ENCODE results near the gene CSF2RB. TPM values are rescaled to one million over a fixed set of nuclear protein-coding genes. Genes with fewer than 3 reads are reported as not detected.

CSF2RB gene
- total RNA-seq, 1 donor from 2014 or later, result 19.8 TPM

DNA sequence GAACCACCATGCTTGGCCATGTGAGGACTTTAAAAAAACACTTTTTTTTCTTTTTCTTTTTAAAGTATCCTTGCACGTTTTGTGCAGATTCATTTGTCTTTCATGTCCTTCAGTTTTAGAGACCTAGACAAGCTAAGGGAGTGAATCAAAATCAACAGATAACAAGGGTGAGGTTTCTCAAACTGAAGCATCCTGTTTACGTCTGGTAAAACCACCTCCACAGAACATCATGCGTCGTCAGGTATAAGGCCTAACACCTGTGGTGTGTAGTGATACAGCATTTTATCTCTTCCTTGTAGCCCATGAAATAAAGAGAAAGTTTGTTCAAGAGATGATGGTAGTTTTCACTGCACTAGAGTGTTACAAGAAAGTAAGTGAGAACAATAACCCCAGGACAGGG lies 26.3 kb upstream of the CSF2RB start:
- no peak for DNase-seq (ENCODE audit: extremely low read depth, low read depth, low spot score)

DNA sequence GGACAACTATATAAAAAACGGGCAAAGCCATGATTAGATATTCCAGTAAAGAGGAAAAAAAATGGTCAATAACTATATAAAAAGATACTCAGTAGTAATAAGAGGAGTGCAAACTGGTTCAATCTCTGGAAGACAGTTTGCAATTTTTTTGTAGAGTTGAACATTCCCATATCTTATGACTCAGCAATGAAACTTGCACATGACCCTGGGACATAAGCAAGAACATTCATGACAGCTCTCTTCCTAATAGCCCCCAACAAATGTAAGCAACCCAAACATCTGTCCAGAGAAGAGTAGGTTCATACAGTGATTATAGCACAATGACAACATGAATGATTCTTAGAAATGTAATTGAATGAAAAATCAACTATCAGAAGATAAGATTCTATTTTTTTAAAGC lies 21.8 kb upstream of the CSF2RB start:
- DNase-seq (ENCODE audit: extremely low read depth, low read depth, low spot score), result no peak

DNA sequence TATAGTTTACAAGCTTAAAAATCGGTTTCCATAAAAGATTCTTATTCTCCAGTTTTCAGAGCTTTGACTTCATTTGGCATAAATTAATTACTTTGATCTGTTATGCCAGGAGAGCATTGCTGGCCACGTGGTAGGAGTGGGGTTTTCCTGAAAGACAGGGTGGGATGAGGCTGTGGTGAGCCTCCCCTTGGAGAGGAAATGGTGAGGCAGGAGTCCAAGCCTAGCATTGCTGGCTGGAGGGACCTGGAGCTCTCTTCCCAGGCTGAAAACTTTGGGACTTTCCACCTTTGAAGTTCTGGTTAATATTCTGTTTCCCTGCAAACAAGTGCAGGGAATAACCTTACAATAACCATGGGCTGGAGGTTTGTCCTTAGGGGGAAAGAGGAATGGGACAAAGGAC lies 21.1 kb upstream of the CSF2RB start:
- no peak for DNase-seq (ENCODE audit: extremely low read depth, low read depth, low spot score)

DNA sequence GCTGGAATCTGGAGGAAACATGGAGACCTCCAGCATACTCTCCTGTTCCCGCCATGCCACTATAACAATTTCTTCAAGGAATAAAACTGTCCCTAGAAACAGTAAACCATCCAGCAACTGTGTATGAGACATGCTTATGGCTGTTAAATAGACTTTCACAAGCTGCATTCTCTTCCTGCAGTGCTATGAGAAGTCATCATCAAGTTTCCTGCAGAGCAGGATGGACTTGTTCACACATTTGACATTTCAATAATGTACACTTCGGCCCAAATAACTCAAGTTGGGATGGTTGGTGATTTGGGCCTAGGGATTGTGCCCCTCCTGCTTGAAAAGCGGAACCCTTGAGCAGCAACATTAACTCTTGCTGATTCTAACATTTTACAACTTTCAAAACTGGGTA lies 20.2 kb upstream of the CSF2RB start:
- DNase-seq (ENCODE audit: extremely low read depth, low read depth, low spot score), result no peak

DNA sequence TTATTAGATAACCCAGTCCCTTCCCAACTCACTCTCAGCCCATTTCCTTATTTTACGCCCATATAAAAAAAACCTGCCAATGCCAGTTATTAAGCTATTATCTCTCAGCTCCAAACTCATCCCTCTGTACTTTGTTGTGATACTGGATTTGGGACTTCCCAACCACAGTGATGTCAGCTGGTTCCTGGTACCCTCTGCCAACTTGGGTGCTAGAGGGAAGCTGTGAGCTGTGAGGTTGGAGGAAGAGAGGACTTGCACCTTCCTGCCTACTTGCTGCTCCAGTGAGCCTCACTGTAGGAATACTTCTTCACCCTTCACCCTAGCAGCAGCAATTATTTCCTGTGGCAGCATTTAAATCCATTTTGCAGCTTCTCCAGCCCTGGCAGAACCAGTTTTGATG lies 19.2 kb upstream of the CSF2RB start:
- no peak for DNase-seq (ENCODE audit: extremely low read depth, low read depth, low spot score)

DNA sequence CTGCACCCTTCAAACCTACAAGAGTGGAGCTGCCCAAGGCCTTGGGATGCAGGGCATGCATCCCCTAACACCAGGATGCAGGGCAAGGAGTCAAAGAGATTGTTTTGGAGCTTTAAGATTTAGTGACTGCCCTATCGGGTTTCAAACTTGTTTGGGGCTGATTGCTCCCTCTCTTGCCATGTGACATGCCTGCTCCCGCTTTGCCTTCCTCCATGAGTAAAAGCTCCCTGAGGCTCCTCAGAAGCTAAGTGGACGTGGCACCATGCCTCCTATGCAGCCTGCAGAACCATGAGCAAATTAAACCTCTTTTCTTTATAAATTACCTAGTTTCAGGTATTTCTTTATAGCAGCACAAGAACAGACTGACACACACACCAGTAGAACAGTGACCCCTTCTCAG lies 15.8 kb upstream of the CSF2RB start:
- DNase-seq (ENCODE audit: extremely low read depth, low read depth, low spot score), result no peak

DNA sequence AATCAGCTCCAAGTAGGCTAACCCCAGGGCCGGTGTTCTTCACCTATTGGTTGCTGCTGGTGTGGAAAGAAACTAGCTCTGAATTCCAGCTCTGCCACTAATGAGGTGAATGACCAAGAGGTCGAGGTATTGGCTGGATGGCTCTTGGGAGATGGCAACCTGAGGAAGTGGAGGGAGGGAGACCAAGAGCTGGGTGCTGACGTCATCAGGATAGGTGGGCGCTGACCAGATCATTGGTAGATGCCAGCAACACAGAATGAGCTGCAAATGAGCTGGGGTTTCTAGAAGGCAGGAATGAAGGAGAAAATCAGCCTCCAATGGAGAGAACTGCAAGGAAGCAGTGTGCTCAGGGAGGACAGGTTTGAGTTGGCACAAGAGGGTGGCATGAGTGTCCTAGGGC lies 14.7 kb upstream of the CSF2RB start:
- no peak for DNase-seq (ENCODE audit: extremely low read depth, low read depth, low spot score)

DNA sequence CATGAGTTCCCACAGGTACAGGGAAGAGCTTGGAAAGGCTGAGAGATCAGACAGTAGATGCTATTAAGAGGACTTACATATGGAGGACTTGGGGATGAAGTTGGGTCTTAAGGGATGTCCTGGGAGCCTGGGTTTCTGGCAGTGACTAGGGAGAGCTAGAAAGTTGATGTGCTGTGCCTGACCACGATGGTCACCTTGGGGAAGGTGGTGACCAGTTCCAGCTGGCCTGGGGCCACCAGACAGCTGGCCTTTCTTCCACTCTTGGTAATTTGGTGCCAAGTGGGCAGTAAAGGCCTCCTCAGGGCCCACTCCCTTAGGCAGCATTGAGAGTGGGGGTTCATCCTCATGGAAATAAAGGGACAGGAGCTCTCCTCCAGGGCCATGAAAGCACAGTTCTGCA lies 13.9 kb upstream of the CSF2RB start:
- no peak for DNase-seq (ENCODE audit: extremely low read depth, low read depth, low spot score)

DNA sequence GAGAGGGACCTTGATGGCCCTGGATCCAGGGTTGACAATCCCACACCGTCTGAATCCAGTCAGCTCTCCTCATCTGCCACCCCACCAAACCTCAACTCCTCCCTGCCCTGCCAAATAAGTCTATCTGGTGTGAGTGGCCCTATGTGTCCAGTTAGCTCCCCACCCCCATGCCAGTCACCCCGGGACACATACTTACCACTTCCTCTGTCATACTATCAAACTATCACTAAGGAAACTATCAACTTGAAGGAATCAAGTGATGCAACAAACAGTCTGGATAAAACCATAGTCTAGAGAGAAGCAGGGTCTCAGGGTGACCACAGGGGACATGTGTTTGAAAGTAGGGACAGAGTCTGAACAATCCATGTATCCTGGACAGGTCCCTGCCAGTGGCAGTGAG lies 13.2 kb upstream of the CSF2RB start:
- no peak for DNase-seq (ENCODE audit: extremely low read depth, low read depth, low spot score)

DNA sequence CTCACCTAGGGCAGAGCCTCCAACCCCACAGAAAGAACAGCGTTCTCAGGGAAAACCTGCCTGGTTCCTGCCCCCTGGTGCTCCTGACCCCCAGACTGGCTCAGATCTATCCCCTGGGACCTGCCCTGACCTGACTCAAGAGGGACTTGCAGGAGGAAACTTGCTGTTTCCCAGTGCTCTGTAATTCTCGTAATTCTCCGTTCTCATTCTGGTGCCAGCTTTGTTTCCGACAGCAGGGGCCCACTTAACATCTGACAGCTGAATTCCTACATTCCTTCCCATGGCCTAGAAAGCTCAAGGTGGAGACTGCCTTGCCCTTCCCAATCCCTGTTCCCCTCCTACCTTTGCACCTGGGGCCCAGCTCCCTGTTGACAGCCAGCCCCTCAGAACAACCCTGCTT lies 12.5 kb upstream of the CSF2RB start:
- no peak for DNase-seq (ENCODE audit: extremely low read depth, low read depth, low spot score)

DNA sequence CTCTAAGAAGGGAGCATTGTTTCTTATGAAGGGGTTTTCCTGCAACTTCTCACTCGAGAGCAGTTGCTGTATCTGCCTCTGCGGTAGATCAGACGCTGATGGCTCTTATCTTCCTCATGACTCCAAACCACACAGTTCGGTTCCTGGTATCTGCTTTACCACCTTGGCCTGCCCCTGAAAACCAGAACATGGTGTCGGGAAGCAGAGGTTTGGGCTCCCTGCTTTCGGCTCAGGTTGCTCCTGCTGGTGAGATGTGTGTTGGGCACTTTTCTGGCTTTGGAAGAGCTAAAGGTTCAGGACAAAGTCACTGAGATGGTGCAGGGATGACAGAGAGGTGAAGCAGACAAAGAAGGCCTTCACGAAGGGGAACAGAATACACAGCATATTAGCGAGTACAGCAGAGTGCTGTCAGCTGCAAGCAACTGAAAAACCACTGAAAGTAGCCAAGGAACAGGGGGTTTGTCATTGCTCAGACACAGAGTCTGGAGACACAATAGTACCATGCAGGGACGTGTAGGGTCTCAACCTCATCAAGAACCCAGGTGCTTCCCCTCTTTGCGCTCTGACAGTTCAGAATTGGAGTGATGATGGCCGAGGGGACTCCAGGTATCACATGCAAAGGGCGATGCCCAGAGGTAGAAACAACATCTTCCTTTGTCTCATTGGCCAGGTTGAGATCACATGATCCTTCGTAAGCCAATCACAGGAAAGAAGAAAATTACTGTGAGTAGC lies 11.9 kb upstream of the CSF2RB start:
- DNase-seq (ENCODE audit: extremely low read depth, low read depth, low spot score), result no peak

DNA sequence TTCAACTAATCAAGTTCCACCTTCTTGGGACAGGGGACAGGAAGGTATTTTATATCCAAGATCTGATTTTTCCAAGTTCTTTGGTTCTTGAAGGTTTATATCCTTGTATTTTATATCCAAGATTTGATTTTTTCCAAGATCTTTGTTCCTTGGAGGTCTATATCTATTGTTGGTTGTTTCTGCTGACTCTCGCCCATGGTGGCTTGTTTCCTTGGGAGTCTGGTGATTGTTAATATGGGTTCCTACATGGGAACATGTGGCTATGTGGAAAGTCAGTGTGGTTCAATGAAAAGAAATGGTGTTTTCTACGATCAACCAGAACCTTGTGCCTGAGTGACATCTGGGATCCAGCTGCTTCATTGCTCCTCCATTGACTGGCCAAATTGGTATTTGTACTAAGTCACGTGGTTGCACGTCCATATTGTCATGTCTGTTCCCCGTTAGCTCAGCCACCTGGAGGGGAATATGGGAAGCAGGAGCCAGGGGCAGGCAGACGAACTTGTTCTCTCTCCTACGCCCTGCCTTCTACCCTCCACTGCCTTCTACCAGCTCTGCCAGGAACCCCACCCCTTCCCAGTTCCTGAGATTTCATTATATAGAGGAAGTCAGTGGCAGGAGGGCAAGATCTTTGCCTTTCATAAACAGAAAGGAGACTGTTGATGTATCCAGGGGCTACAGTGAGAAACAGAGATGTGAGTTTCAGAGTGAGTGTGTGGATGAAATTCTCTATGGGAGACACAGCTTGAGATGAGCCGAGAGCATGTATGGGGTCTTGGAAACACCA lies 11.1 kb upstream of the CSF2RB start:
- DNase-seq (ENCODE audit: extremely low read depth, low read depth, low spot score), result no peak

DNA sequence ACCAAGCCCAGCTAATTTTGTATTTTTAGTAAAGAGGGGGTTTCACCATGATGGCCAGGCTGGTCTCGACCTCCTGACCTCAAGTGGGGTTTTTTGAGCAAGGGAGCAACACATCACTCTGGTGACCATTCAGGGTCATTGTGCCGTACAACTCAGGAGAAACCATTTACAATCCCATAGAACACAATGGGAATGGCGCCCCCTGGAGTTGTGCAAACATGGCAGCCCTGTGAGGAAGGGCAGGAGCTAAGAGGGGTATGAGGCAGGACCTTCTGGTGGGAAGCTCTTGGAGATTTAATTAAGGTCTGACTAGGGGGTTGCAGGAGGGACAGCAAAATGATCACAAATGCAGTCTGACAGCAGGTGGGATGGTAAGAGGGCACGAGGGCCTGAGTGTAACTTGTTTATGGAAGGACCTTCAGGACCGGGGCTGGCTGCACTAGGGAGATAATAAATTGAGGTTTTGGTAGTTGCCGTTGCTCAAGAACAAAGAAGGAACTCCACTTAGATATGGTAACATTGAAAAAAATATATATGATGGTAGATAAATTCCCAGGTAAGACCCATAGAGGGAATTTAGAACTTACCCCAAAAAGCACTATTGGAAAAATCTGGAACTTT lies 9.1 kb upstream of the CSF2RB start:
- DNase-seq (ENCODE audit: extremely low read depth, low read depth, low spot score), result no peak

DNA sequence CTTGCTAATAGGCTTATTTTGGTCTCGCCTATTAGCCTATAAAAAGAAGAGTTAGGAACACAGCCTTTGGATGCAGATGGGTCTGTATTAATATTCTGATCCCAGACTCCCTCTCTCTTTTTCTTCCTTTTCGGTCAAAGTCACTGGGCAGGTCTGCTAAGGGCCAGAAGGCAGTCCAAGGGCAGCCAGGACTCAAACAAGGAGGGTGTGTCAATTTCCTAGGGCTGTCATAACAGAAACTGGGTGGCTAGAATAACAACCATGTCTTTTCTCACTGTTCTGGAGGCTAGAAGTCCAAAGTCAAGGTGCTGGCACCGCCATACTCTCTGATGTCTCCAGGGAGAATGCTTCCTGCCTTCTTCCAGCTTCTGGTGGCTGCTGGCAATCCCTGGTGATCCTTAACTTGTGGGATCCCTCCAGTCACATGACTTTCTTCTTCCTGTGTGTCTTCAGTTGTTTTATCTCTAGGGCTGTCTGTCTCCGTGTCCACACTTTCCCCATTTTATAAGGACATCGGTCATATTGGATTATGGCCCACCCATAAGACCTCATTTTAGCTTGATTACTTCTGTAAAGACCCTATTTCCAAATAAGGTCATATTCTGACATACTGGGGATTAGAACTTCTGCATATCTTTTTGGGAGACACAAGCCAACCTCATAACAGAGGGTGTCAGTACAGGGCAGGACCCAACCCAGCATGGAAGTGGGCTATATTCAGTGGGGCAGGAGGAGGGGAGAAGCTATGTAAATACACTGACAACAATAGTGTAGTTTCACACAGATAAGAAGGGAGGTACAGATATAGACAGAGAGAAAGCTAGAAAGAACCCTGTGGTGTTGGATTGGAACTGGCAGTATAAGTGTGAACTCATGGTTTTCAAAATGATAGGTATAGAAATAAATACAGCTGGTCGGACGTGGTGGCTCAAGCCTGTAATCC lies 5.9 kb upstream of the CSF2RB start:
- DNase-seq (ENCODE audit: extremely low read depth, low read depth, low spot score), result no peak

DNA sequence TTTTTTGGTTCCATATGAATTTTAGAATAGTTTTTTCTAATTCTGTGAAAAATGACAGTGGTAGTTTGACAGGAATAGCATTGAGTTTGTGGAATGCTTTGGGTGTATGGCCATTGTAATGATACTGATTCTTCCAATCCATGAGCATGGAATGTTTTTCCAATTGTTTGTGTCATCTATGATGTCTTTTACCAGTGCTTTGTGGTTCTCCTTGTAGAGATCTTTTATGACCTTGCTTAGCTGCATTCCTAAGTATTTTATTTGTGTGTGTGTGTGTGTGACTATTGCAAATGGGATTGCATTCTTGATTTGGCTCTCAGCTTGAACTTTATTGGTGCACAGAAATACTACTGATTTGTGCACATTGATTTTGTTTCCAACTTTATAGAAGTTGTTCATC lies 3.0 kb upstream of the CSF2RB start:
- no peak for DNase-seq (ENCODE audit: extremely low read depth, low read depth, low spot score)

DNA sequence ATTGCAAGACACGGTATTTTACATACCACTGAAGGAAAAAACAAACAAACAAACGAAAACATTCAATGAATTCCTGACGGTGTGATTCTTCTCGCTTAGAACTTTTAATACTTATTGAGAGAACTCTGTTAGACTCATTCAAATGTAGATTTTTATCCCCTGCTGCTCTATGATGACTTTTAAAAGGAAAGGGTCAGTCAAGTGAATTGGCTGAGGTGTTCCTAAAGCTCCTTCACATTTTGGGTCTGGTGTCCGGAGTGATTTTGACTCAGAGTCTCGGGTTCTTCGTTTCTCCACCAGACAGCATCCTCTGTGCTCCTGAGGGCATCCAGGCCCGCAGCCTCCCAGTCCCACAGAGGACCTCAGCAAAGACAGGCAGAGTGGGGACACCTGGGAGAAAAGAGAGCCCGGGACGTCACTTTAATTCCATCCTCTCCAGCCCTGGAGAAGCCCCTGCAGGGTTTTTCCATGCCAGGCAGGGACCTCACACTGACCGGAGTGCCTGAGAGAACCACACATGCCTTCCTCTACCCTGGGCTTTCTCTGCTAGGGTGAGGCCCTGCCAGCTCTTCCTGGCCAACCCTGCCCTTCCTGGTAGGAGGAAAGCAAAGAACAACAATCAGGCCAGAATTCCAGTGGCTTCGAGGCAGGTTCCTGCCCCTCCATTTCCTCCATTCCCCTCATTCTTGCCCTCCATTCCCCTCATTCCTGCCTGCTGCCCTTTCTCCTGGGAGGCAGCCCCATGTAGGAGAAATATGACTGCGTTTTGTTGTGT lies 1.4 kb upstream of the CSF2RB start:
- DNase-seq (ENCODE audit: extremely low read depth, low read depth, low spot score), result no peak

DNA sequence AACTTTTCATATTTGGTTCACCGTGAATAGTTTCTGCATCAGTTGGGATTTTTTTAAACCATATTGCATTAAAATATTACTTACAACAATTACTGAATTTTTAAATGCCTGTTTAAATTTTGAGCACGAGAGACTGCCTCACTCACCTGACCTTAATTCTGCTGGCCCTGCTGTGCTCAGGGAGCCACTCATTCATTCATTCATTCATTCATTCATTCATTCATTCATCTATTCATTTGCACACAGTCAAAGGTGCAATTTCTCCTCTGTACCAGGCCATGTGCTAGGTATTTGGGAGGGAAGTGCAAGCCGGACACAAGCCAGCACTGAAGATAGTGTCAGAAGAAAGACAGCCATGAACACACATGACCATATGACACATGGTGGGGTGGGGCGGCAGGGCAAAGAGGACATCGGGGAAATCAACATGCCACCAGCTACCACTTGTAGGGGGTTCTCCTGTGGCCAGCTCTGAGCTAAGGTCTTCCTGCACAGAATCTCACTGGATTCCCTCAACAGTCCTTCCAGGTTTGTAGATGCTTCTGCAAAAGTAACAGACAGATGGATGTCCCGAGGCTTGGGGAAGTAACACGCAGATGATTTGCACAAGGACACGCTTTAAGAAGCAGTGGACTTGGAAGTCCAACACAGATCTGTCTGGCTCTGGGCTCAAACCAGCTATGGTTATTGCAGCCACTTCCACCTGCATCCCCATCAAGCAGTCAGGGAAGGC lies 568 bp upstream of the CSF2RB start:
- DNase-seq (ENCODE audit: extremely low read depth, low read depth, low spot score), result no peak

DNA sequence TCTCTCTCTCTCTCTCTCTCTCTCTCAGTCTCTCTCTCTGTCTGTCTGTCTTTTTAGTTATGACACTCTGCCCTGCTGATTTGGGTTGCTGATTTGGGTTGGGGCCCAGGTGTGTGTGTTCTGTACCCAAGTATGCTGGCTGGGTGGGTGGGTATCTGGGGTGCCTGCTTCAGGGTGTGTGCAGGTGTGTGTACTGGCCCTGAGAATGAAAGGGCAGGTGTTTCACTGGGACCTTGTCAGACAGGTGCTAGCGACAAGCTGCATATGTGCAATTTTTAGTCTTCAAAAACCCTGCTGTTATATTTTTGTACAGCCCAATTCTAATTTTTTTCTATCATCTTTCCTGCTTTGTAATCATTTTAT lies 943 bp downstream of the CSF2RB start:
- no peak for DNase-seq (ENCODE audit: extremely low read depth, low read depth, low spot score)

DNA sequence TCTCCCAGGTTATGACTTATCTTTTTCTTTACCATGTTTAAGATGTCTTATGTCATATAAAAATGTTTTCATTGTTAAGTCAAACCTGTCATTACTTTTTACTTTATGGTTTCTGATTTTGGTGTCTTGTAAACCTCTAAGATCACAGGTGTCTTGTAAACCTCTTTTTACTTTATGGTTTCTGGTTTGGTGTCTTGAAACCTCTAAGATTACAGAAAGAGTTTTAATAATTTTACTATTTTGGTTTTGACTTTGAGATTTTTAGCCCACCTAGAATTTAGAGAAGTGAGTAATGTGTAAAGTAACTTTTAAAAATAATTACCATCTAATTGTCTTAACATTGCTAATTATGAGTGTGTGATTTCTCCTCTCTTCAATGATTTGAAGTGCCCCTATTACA lies 2.6 kb downstream of the CSF2RB start:
- no peak for DNase-seq (ENCODE audit: extremely low read depth, low read depth, low spot score)

All from glomerular endothelial cell (primary cell).